Brain microvascular endothelial cell (primary cell): Measurements from ENCODE around the gene PLA2G6.
A peak's percentile ranks its signal among the peaks of the same experiment; 100 is the strongest.

ENCODE experiments used
- DNase-seq: peaks from one replicate; pipeline ENCODE4 v3.0.0-alpha.2; 2020
- H3K27ac ChIP-seq: fragments of 250-450 bp; sonication (Bioruptor Pico); 2 replicates; pipeline ENCODE4 v1.5.1; 2020; ENCODE audit warnings: mild to moderate bottlenecking, moderate library complexity
- H3K27me3 ChIP-seq: fragments of 250-450 bp; sonication (Bioruptor Pico); replicated peaks from 2 replicates; pipeline ENCODE4 v1.5.1; 2020; ENCODE audit warnings: mild to moderate bottlenecking
- H3K36me3 ChIP-seq: fragments of 250-450 bp; sonication (Bioruptor Pico); replicated peaks from 2 replicates; pipeline ENCODE4 v1.5.1; 2020; ENCODE audit warnings: mild to moderate bottlenecking
- H3K4me3 ChIP-seq: 2 replicates; pipeline ENCODE4 v1.5.1; 2011; ENCODE audit warnings: low read depth, mild to moderate bottlenecking, control low read depth, low read length, moderate library complexity
- in situ Hi-C: cut with HindIII; loops from 2 replicates; pipeline ENCODE4 v1.10.0; 2017; ENCODE audit warnings: low sequenced_read_pairs, low pct_ligation_motif_present
- TF ChIP-seq, protein P1 (sequence below): IDR thresholded peaks from 2 replicates; pipeline ENCODE4 v1.5.1; 2011; ENCODE audit warnings: low read depth, mild to moderate bottlenecking, moderate library complexity, low read length, control low read depth, inconsistent platforms; ENCODE audit errors: missing control alignments

The PLA2G6 gene

DNA sequence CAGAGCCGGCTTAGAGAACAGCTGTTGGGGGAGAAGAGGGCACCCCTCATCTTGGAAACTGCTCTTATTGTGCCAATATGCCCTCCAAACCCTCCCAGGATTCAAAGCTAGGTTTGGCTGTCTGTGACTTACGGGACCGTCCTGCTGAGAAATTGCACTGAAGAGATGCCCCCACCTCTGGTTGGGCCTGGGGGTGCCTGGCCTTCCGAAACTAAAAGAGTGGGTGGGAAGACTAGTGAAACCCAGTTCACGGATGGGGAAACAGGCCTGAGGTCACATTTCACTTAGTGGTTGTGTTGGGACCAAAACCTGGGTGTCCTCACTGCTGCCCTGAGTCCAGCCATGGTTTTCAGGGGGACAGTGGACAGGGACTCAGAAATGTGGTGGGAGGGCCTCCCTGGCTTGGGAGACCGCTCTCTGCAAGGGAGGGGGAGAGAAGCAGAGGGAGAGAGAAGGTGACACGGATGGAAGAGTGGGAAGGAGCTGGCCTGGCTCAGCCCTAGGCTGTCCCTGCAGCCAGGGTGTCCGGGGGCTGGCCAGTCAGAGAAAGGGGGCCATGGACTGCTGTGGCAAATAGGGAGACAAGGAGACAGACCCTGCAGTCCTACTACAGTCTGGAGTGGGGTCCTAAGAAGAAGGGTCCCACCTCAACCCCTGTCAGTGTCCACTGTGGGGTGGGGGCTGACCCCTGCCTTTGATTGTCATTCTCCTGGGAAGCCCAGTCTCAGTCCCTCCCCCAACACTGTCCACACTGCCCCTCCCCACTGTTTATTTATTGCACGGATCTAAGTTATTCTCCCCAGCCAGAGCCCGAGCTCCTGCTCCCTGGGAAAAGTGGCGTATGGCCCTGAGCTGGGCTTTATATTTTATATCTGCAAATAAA lies 33.8 kb upstream of the PLA2G6 start:
- no peak overlapping the region for H3K27ac ChIP-seq
- TF ChIP-seq, protein P1, sequence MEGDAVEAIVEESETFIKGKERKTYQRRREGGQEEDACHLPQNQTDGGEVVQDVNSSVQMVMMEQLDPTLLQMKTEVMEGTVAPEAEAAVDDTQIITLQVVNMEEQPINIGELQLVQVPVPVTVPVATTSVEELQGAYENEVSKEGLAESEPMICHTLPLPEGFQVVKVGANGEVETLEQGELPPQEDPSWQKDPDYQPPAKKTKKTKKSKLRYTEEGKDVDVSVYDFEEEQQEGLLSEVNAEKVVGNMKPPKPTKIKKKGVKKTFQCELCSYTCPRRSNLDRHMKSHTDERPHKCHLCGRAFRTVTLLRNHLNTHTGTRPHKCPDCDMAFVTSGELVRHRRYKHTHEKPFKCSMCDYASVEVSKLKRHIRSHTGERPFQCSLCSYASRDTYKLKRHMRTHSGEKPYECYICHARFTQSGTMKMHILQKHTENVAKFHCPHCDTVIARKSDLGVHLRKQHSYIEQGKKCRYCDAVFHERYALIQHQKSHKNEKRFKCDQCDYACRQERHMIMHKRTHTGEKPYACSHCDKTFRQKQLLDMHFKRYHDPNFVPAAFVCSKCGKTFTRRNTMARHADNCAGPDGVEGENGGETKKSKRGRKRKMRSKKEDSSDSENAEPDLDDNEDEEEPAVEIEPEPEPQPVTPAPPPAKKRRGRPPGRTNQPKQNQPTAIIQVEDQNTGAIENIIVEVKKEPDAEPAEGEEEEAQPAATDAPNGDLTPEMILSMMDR: no peak
- H3K4me3 ChIP-seq: no peak overlapping the region
- H3K36me3 ChIP-seq: peaks cover 11% of the 10 kb centered on the region
- H3K27me3 ChIP-seq: no peaks in the 10 kb centered on the region
- in situ Hi-C loops: no loop called here
- DNase-seq: no peak

GRCh38 chr22:38214302-38215056 lies 32.8 kb upstream of the PLA2G6 start:
- DNase-seq: no peak

DNA sequence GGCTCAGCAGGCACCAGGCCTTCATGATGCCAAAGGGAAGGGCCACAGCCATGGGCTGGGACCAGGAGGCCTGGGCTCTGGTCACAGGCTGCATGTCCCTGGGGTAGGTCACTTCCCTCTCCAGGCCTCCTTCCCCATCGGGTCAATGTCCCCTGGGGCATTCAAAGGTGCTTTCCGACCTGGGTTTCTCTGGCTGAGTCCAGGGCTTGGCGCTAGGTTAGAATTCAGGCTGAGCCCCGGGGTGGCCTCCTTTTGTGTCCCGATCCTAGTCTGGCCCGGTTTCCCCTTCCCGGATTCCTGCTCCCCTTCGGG lies 32.3 kb upstream of the PLA2G6 start:
- peaks cover 11% of the 10 kb centered on the region for H3K36me3 ChIP-seq
- no peaks in the 10 kb centered on the region for H3K27me3 ChIP-seq
- no peak overlapping the region for H3K4me3 ChIP-seq
- TF ChIP-seq, protein P1: no peak
- H3K27ac ChIP-seq: no peak overlapping the region
- in situ Hi-C loops: no loop called here
- no peak for DNase-seq

More at GRCh38 chr22:38214302-38215056, 32.8 kb upstream of the PLA2G6 start:
- Histone ChIP-seq H3K36me3 (peaks cover 11% of the 10 kb centered on the region), H3K4me3 (peak overlapping the region; percentile 24), H3K27me3 (no peaks in the 10 kb centered on the region), H3K27ac (no peak overlapping the region)
- in situ Hi-C loops: no loop called here
- TF ChIP-seq, protein P1: peak; percentile 31

GRCh38 chr22:38213319-38213989 lies 31.8 kb upstream of the PLA2G6 start:
- peaks cover 12% of the 10 kb centered on the region for H3K36me3 ChIP-seq
- no peaks in the 10 kb centered on the region for H3K27me3 ChIP-seq
- no peak overlapping the region for H3K27ac ChIP-seq
- DNase-seq: no peak
- no peak overlapping the region for H3K4me3 ChIP-seq
- in situ Hi-C loops: no loop called here
- TF ChIP-seq, protein P1: no peak

- TF ChIP-seq, protein P1: no peak
- Histone ChIP-seq H3K27me3 (no peaks in the 10 kb centered on the region), H3K27ac (no peak overlapping the region), H3K36me3 (peaks cover 16% of the 10 kb centered on the region), H3K4me3 (no peak overlapping the region)
- DNase-seq: no peak
- in situ Hi-C loops: no loop called here
These were observed 30.8 kb upstream of the PLA2G6 start for GRCh38 chr22:38212442-38212841.
